PC-9 (cell line): ENCODE measurements around the gene SLC1A4. TPM values are rescaled to one million over a fixed set of nuclear protein-coding genes. Genes with fewer than 3 reads are reported as not detected.

Experiments used
- BruUV-seq: library from RNA; stranded (reverse); fragments of 400-500 nt; replicated peaks from 2 replicates; lab custom pipeline; 2021; lab: Mats Ljungman, UMichigan
- CTCF ChIA-PET: fragments of 300-600 bp; sonication (Branson Sonifier 250); formaldehyde crosslinking; loops from one replicate; lab custom pipeline; 2022; ENCODE audit warnings: antibody characterized with exemption; lab: Charles Lee
- POLR2A ChIA-PET: fragments of 300-600 bp; sonication (Branson Sonifier 250); formaldehyde crosslinking; loops from one replicate; lab custom pipeline; 2022; ENCODE audit warnings: antibody characterized with exemption; ENCODE audit not compliant: unreplicated experiment; lab: Charles Lee
- DNase-seq, 2 experiments: peaks; one replicate each; pipeline versions ENCODE4 v3.0.0 to v3.0.0-alpha.2; 2015 to 2022; ENCODE audit warnings: mixed read lengths in 1 of 2
- H2AFZ ChIP-seq: fragments of 200-600 bp; sonication (generic); 2 replicates; pipeline ENCODE4 v1.8.1; 2017; ENCODE audit warnings: antibody characterized with exemption
- H3F3A ChIP-seq: fragments of 200-600 bp; sonication (generic); 2 replicates; pipeline ENCODE4 v1.8.1; 2017; ENCODE audit warnings: antibody characterized with exemption, mild to moderate bottlenecking, low read depth; ENCODE audit not compliant: insufficient read depth
- H3K27ac ChIP-seq: fragments of 200-600 bp; sonication (generic); 2 replicates; pipeline ENCODE4 v1.6.1; 2016; ENCODE audit warnings: mixed run types
- H3K27me3 ChIP-seq: fragments of 200-600 bp; sonication (generic); 2 replicates; pipeline ENCODE4 v1.6.1; 2016; ENCODE audit warnings: low read depth, mixed run types; ENCODE audit not compliant: insufficient read depth
- H3K36me3 ChIP-seq: fragments of 200-600 bp; sonication (generic); 2 replicates; pipeline ENCODE4 v1.6.1; 2016; ENCODE audit warnings: low read depth, mixed run types
- H3K4me1 ChIP-seq: fragments of 200-600 bp; sonication (generic); replicated peaks from 2 replicates; pipeline ENCODE4 v1.6.1; 2016; ENCODE audit warnings: mixed run types; ENCODE audit not compliant: insufficient read depth
- H3K4me2 ChIP-seq: fragments of 200-600 bp; sonication (generic); 2 replicates; pipeline ENCODE4 v1.6.1; 2017; ENCODE audit warnings: mixed run types
- H3K4me3 ChIP-seq: fragments of 200-600 bp; sonication (generic); 2 replicates; pipeline ENCODE4 v1.6.1; 2016; ENCODE audit warnings: mixed run types
- H3K79me2 ChIP-seq: fragments of 200-600 bp; sonication (generic); 2 replicates; pipeline ENCODE4 v1.6.1; 2017; ENCODE audit warnings: low read depth, mixed run types
- H3K9me2 ChIP-seq: fragments of 200-600 bp; sonication (generic); 2 replicates; pipeline ENCODE4 v1.8.1; 2017; ENCODE audit warnings: mild to moderate bottlenecking; ENCODE audit not compliant: insufficient read depth
- H3K9me3 ChIP-seq: fragments of 200-600 bp; sonication (generic); 2 replicates; pipeline ENCODE4 v1.8.1; 2016; ENCODE audit warnings: low read depth; ENCODE audit not compliant: insufficient read depth
- H4K20me1 ChIP-seq: fragments of 200-600 bp; sonication (generic); 2 replicates; pipeline ENCODE4 v1.8.1; 2017; ENCODE audit not compliant: insufficient read depth
- EZH2 ChIP-seq: fragments of 200-600 bp; sonication (generic); IDR thresholded peaks from 2 replicates; pipeline ENCODE4 v1.8.0; 2017; ENCODE audit warnings: antibody characterized with exemption, low read depth
- intact Hi-C: fragments of 100-400 bp; cut with micrococcal nuclease; formaldehyde crosslinking; loops from one replicate; pipeline ENCODE4 v1.10.0; 2022; ENCODE audit not compliant: unreplicated experiment
- total RNA-seq: library from RNA; stranded (reverse); gene quantifications from 2 replicates; pipeline ENCODE4 v1.2.3, GENCODE V29; 2021
- TF ChIP-seq, protein P1 (sequence below): fragments of 200-600 bp; sonication (generic); conservative IDR thresholded peaks from 2 replicates; pipeline ENCODE4 v1.6.1; 2017; ENCODE audit warnings: mixed run types, antibody characterized with exemption, mild to moderate bottlenecking, moderate library complexity

The SLC1A4 gene
- total RNA-seq, 1 experiment from 2014 or later: 8.7 TPM

DNA sequence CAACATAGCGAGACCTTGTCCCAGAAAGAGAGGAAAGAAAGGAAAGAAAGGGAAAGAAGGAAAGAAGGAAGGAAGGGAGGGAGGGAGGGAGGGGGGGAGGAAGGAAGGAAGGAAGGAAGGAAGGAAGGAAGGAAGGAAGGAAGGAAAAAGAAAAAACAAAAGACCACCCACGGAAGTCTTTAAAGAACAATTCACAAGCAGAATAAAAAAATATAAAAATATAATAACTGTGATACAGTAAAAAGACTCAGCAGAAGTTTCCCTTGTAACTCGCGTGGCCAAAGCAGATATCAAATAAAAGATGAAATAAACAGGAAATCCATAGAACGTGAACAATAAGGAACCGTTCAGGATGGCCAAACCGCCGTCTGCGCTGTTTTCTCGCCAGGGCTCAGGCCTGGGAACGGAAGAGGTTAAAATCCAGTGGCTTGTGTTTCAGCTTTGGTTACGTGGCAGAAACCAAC lies 1.2 kb upstream of the SLC1A4 start:
- Histone ChIP-seq H3K4me2 (peak overlapping the region; percentile 86), H3F3A (peaks cover 22% of the 10 kb centered on the region; the same call in 1 of the 2 replicates), H3K79me2 (no peaks in the 10 kb centered on the region), H3K4me3 (peak overlapping the region; percentile 93), H2AFZ (peak overlapping the region; percentile 99), H3K4me1 (peaks cover 29% of the 10 kb centered on the region), H3K27me3 (no peaks in the 10 kb centered on the region), H4K20me1 (peaks cover 10% of the 10 kb centered on the region; the same call in 1 of the 2 replicates), H3K36me3 (no peaks in the 10 kb centered on the region), H3K9me3 (no peaks in the 10 kb centered on the region), H3K27ac (peak overlapping the region; percentile 83), H3K9me2 (no peaks in the 10 kb centered on the region)
- BruUV-seq: no TSS peak
- no peak for DNase-seq
- intact Hi-C loops: loop anchor here (1.0 kb wide), 1 partner anchor 13 kb away; no protein-coding TSS in a partner anchor
- POLR2A ChIA-PET: no interaction called here
- TF ChIP-seq, protein P1, sequence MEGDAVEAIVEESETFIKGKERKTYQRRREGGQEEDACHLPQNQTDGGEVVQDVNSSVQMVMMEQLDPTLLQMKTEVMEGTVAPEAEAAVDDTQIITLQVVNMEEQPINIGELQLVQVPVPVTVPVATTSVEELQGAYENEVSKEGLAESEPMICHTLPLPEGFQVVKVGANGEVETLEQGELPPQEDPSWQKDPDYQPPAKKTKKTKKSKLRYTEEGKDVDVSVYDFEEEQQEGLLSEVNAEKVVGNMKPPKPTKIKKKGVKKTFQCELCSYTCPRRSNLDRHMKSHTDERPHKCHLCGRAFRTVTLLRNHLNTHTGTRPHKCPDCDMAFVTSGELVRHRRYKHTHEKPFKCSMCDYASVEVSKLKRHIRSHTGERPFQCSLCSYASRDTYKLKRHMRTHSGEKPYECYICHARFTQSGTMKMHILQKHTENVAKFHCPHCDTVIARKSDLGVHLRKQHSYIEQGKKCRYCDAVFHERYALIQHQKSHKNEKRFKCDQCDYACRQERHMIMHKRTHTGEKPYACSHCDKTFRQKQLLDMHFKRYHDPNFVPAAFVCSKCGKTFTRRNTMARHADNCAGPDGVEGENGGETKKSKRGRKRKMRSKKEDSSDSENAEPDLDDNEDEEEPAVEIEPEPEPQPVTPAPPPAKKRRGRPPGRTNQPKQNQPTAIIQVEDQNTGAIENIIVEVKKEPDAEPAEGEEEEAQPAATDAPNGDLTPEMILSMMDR: no peak
- TF ChIP-seq EZH2: no peak
- CTCF ChIA-PET: interaction anchor here (1.0 kb wide), 1 partner anchor 70 kb away, joined by 3 read pairs; no protein-coding TSS in a partner anchor

DNA sequence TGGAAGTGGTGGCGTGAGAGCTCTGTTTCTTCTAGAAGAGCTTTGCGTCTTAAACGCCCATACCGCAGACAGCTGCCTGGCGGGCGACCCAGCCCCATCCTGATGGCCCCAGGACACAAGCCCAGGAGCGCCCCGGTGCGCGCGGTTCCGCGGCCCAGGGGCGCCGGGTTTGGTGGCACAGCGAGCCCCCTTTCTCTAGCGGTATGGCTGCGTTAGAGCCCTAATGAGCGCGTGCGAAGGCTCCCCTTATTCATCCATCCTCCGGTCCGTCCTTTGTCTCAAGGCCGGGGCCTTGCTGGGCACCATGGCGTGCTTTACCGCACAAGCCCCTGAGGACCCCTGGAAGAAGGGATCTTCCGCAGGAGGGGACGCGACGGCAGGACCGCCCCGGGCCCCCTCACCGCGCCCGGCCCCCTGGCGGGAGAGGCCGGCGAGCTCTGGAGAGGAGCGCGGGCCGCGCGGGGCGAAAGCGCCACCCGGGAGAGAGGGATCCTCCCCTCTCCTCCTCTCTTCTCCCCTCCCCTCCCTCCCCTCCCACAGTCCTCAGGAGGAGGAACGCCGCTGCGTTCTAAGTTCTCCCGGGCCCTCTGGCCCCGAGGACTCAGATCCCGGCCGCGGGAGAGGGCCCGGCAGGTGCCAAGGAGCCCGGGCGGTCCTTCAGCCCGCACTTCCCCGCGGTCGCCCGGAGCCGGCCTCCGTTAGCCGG lies 626 bp upstream of the SLC1A4 start:
- Histone ChIP-seq H3K4me3 (peak overlapping the region; percentile 93), H3K79me2 (no peaks in the 10 kb centered on the region), H2AFZ (peak overlapping the region; percentile 99), H3F3A (peaks cover 22% of the 10 kb centered on the region; the same call in 1 of the 2 replicates), H3K9me3 (no peaks in the 10 kb centered on the region), H3K4me1 (peaks cover 29% of the 10 kb centered on the region), H3K36me3 (no peaks in the 10 kb centered on the region), H3K9me2 (no peaks in the 10 kb centered on the region), H3K27ac (peak overlapping the region; percentile 83), H3K27me3 (no peaks in the 10 kb centered on the region), H3K4me2 (peak overlapping the region; percentile 86), H4K20me1 (peaks cover 10% of the 10 kb centered on the region; the same call in 1 of the 2 replicates)
- POLR2A ChIA-PET: no interaction called here
- TF ChIP-seq EZH2: no peak
- TF ChIP-seq, protein P1: peak; percentile 55; the same call in 1 of the 2 replicates
- CTCF ChIA-PET: interaction anchor here (0.6 to 1.0 kb wide), 2 partner anchors 9 to 71 kb away, joined by 3 to 5 read pairs; no protein-coding TSS in a partner anchor
- intact Hi-C loops: loop anchor here (1.0 kb wide), 2 partner anchors 13 to 52 kb away; no protein-coding TSS in a partner anchor
- DNase-seq: peak; percentile 47 to 76
- BruUV-seq: TSS peak; percentile 39

DNA sequence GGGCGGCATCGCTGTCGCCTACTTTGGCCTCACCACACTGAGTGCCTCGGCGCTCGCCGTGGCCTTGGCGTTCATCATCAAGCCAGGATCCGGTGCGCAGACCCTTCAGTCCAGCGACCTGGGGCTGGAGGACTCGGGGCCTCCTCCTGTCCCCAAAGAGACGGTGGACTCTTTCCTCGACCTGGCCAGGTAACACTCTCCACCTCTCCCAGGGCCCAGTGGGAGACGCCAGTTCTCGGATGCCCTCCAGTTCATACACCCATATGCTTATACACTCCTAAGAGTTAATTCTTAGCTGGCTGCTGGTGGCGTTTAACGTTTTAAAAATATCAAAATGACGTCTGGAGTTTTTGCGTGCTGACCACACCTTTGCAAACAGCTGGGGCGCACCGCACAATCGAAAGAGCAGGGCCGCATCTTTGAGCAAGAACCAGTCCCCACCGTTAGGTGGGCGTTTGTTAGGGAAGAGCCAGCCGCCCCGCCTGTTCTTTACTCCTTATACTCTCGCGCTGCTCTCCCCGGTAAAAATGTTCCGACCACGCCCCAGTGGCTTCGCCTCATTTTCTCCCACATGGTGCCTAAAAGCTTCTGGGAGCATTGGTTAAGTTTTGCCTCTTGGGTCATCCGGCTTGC lies 899 bp downstream of the SLC1A4 start:
- no peaks in the 10 kb centered on the region for H3K27me3 ChIP-seq
- peaks cover 22% of the 10 kb centered on the region; the same call in 1 of the 2 replicates for H3F3A ChIP-seq
- H3K4me1 ChIP-seq: peaks cover 29% of the 10 kb centered on the region
- no TSS peak for BruUV-seq
- ChIA-PET CTCF (no interaction called here), POLR2A (interaction anchor here (0.5 to 0.6 kb wide), 2 partner anchors 337 to 354 kb away, joined by 3 to 11 read pairs; no protein-coding TSS in a partner anchor)
- no peak for DNase-seq
- no peaks in the 10 kb centered on the region for H3K9me3 ChIP-seq
- H3K4me2 ChIP-seq: peak overlapping the region; percentile 86
- intact Hi-C loops: loop anchor here (1.0 kb wide), 1 partner anchor 50 kb away; no protein-coding TSS in a partner anchor
- H3K9me2 ChIP-seq: no peaks in the 10 kb centered on the region
- no peaks in the 10 kb centered on the region for H3K79me2 ChIP-seq
- no peaks in the 10 kb centered on the region for H3K36me3 ChIP-seq
- H3K27ac ChIP-seq: no peak overlapping the region
- TF ChIP-seq EZH2: no peak
- peaks cover 10% of the 10 kb centered on the region; the same call in 1 of the 2 replicates for H4K20me1 ChIP-seq
- peak overlapping the region; percentile 93 for H3K4me3 ChIP-seq
- peak overlapping the region; percentile 99 for H2AFZ ChIP-seq
